NB4 (cell line): ENCODE results near the gene MBD5.

ENCODE experiments used
- CTCF ChIP-seq: IDR thresholded peaks from one replicate; pipeline ENCODE4 v1.5.1; 2012; ENCODE audit warnings: low read depth, low read length
- MYC ChIP-seq: IDR thresholded peaks from 2 replicates; pipeline ENCODE4 v1.6.1; 2011; ENCODE audit warnings: low read depth, low read length

GRCh38 chr2:148490840-148491439, 470.0 kb downstream of the MBD5 start:
- TF ChIP-seq CTCF, result no peak
- TF ChIP-seq MYC, result no peak
